Activated CD8-positive, alpha-beta T cell treated with anti-CD3 and anti-CD28 coated beads for 36 hours (primary cell): Measurements from ENCODE around the gene AMOTL2. TPM values are rescaled to one million over a fixed set of nuclear protein-coding genes. Genes with fewer than 3 reads are reported as not detected.

Experiments used
- ATAC-seq: fragments of 200-7000 bp; cut with Tn5 transposase; one replicate; pipeline ENCODE4 v1.10.0; 2021; ENCODE audit warnings: mild to moderate bottlenecking, moderate library complexity
- CTCF ChIA-PET: fragments of 350-600 bp; sonication (Branson Sonifier 250); formaldehyde crosslinking; loops from one replicate; lab custom pipeline; 2021; ENCODE audit warnings: antibody characterized with exemption; lab: Charles Lee
- POLR2A ChIA-PET: fragments of 350-600 bp; sonication (Branson Sonifier 250); formaldehyde crosslinking; loops from one replicate; lab custom pipeline; 2021; ENCODE audit warnings: antibody characterized with exemption; lab: Charles Lee
- DNase-seq: peaks from one replicate; pipeline ENCODE4 v3.0.0-alpha.2; 2020
- H3K27ac Mint-ChIP-seq: one replicate; pipeline ENCODE4 v1.8.0; 2021; ENCODE audit warnings: mild to moderate bottlenecking, mixed read lengths
- H3K27me3 Mint-ChIP-seq: one replicate; pipeline ENCODE4 v1.8.0; 2021; ENCODE audit warnings: mixed read lengths
- H3K36me3 Mint-ChIP-seq: one replicate; pipeline ENCODE4 v1.8.0; 2021; ENCODE audit warnings: low read depth, mixed read lengths
- H3K4me1 Mint-ChIP-seq: one replicate; pipeline ENCODE4 v1.8.0; 2021; ENCODE audit warnings: low read depth, mixed read lengths
- H3K4me3 Mint-ChIP-seq: one replicate; pipeline ENCODE4 v1.8.0; 2021; ENCODE audit warnings: mild to moderate bottlenecking, moderate library complexity, mixed read lengths
- H3K9me3 Mint-ChIP-seq: one replicate; pipeline ENCODE4 v1.8.0; 2021; ENCODE audit warnings: mixed read lengths
- CTCF ChIP-seq: fragments of 200-600 bp; IDR thresholded peaks from one replicate; pipeline ENCODE4 v1.8.0; 2022; ENCODE audit warnings: antibody characterized with exemption, mild to moderate bottlenecking
- intact Hi-C: fragments of 100-400 bp; cut with micrococcal nuclease; formaldehyde crosslinking; loops from one replicate; pipeline ENCODE4 v1.10.0; 2022
- total RNA-seq, 2 experiments: library from RNA; stranded (reverse); gene quantifications; one replicate each; pipeline ENCODE4 v1.2.3, GENCODE V29; 2021

Gene AMOTL2
- total RNA-seq, 2 experiments from 2014 or later, result not detected

GRCh38 chr3:134376786-134377426, 2.7 kb upstream of the AMOTL2 start:
- DNase-seq, result no peak
- POLR2A ChIA-PET, result no interaction called here

DNA sequence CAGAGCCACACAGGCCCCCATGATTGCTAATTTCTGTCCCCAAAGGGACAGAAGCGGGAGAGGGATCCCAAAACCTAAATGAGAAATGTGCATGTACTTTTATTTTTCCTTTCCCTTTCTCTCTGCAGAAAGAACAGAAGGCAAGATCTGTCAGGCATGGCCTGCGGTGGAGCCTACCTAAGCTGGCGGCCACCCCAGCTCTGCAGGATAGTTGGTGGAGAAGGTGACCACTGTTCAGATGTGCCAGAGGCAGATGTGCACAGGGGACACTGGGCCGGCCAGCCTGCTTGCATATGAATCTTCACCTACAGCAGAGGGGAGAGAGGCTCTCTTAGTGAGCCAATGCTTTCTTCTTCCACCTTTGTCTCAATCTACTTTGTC, 2.1 kb upstream of the AMOTL2 start:
- ChIA-PET POLR2A (no interaction called here), CTCF (interaction anchor here (0.5 to 0.7 kb wide), 2 partner anchors 12 to 164 kb away, joined by 3 read pairs; no protein-coding TSS in a partner anchor)
- DNase-seq (no peak), ATAC-seq (no peak)
- H3K27me3 Mint-ChIP-seq, result peaks cover 46% of the 10 kb centered on the region
- no peaks in the 10 kb centered on the region for H3K36me3 Mint-ChIP-seq
- H3K27ac Mint-ChIP-seq, result no peak overlapping the region
- intact Hi-C loops, result loop anchor here (5.0 kb wide), 1 partner anchor 164 kb away; no protein-coding TSS in a partner anchor
- no peak overlapping the region for H3K4me3 Mint-ChIP-seq
- no peak for TF ChIP-seq CTCF
- H3K9me3 Mint-ChIP-seq, result no peaks in the 10 kb centered on the region
- H3K4me1 Mint-ChIP-seq, result peaks cover 8% of the 10 kb centered on the region

More at GRCh38 chr3:134376786-134377426, 2.7 kb upstream of the AMOTL2 start:
- peaks cover 46% of the 10 kb centered on the region for H3K27me3 Mint-ChIP-seq
- no peaks in the 10 kb centered on the region for H3K36me3 Mint-ChIP-seq
- no peak overlapping the region for H3K27ac Mint-ChIP-seq
- intact Hi-C loops, result loop anchor here (5.0 kb wide), 1 partner anchor 165 kb away; no protein-coding TSS in a partner anchor
- no peak for TF ChIP-seq CTCF
- no peak for ATAC-seq
- no peaks in the 10 kb centered on the region for H3K9me3 Mint-ChIP-seq
- H3K4me3 Mint-ChIP-seq, result no peak overlapping the region
- H3K4me1 Mint-ChIP-seq, result peaks cover 8% of the 10 kb centered on the region
- CTCF ChIA-PET, result interaction anchor here (0.5 to 3.2 kb wide), 3 partner anchors 12 to 165 kb away, joined by 3 to 11 read pairs (median 3); no protein-coding TSS in a partner anchor

DNA sequence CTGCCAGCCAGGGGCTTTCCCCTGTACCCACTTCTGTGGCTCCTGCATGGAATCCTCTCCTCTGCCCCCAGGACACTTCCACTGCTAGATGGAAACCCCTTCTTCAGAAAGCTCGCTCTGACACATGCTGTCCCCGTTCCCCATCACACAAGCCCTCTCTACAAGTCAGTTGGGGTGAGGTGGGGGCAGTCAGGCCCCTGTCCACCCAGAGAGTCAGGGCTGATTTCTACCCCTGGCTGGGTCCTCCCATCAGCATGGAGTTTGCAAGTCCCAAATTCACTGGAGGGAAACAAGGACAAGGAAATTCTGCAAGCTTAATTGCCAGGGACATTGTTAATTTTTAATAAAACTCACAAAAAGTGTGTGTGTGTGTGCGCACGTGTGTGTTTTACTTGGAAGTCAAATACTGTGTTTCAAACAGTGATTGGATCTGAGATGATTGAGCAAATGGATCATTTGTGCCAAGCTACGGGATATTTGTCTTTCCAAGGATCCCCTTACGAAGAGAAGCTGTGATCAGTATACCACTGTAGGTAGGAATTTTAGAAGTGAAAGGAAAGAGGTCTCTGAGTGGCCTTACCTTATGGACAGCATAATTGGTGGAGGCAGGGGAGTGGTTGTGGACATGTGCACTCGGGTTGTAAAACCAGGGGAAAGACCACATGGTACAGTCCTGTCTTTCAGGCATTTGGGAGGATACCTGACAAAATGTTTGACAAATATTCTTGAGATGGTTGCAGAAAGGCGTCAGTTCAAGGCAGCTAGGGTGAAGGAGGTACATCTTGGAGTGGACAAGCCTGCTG, 1.5 kb upstream of the AMOTL2 start:
- no peak overlapping the region for H3K27ac Mint-ChIP-seq
- H3K27me3 Mint-ChIP-seq, result peaks cover 43% of the 10 kb centered on the region
- H3K4me1 Mint-ChIP-seq, result peaks cover 8% of the 10 kb centered on the region
- intact Hi-C loops, result loop anchor here (5.0 kb wide), 1 partner anchor 163 kb away; no protein-coding TSS in a partner anchor
- DNase-seq (no peak), ATAC-seq (no peak)
- no peaks in the 10 kb centered on the region for H3K36me3 Mint-ChIP-seq
- no peak overlapping the region for H3K4me3 Mint-ChIP-seq
- TF ChIP-seq CTCF, result no peak
- POLR2A ChIA-PET, result no interaction called here
- CTCF ChIA-PET, result interaction anchor here (0.9 kb wide), 1 partner anchor 164 kb away, joined by 3 read pairs; no protein-coding TSS in a partner anchor
- no peaks in the 10 kb centered on the region for H3K9me3 Mint-ChIP-seq

GRCh38 chr3:134374791-134375581, 739 bp upstream of the AMOTL2 start:
- DNase-seq (no peak), ATAC-seq (no peak)
- intact Hi-C loops, result loop anchor here (5.0 kb wide), 1 partner anchor 163 kb away; no protein-coding TSS in a partner anchor
- no peak overlapping the region for H3K27ac Mint-ChIP-seq
- H3K4me1 Mint-ChIP-seq, result peaks cover 8% of the 10 kb centered on the region
- no peaks in the 10 kb centered on the region for H3K9me3 Mint-ChIP-seq
- POLR2A ChIA-PET, result no interaction called here
- H3K4me3 Mint-ChIP-seq, result peak overlapping the region; percentile 66
- peaks cover 42% of the 10 kb centered on the region for H3K27me3 Mint-ChIP-seq
- no peak for TF ChIP-seq CTCF
- CTCF ChIA-PET, result interaction anchor here (0.9 to 1.0 kb wide), 2 partner anchors 17 to 164 kb away, joined by 3 to 6 read pairs; no protein-coding TSS in a partner anchor
- H3K36me3 Mint-ChIP-seq, result no peaks in the 10 kb centered on the region
